HCT116 (cell line): ENCODE results near the gene PKN2. TPM values are rescaled to one million over a fixed set of nuclear protein-coding genes. Genes with fewer than 3 reads are reported as not detected.

Experiments used
- ATAC-seq: fragments of 200-7000 bp; cut with Tn5 transposase; 2 replicates; pipeline ENCODE4 v1.9.1; 2020; ENCODE audit warnings: mild to moderate bottlenecking, moderate library complexity
- BruUV-seq: library from RNA; stranded (reverse); fragments of 400-500 nt; replicated peaks from 2 replicates; lab custom pipeline; 2021; lab: Mats Ljungman, UMichigan
- CTCF ChIA-PET: fragments of 300-600 bp; sonication (Branson Sonifier 250); formaldehyde crosslinking; loops from one replicate; lab custom pipeline; 2021; ENCODE audit warnings: antibody characterized with exemption; lab: Charles Lee
- POLR2A ChIA-PET: fragments of 300-600, 350-600 bp; sonication (Branson Sonifier 250); formaldehyde crosslinking; loops from one replicate; lab custom pipeline; 2021; ENCODE audit warnings: antibody characterized with exemption; lab: Charles Lee
- RAD21 ChIA-PET, 2 experiments: fragments of 300-600 bp; sonication (Branson Sonifier 250); formaldehyde crosslinking; loops; one replicate each; lab custom pipeline; 2023; ENCODE audit warnings: low total read pairs in 2 of 2; ENCODE audit not compliant: uncharacterized antibody in 2 of 2, unreplicated experiment in 2 of 2, low non-redundant PET in 1 of 2; lab: Charles Lee
- DNase-seq: peaks from one replicate; pipeline ENCODE4 v3.0.0-alpha.2; 2010; ENCODE audit warnings: low read depth, low spot score
- H2AFZ ChIP-seq: fragments of 200-600 bp; shearing (Covaris generic), sonication (generic); 2 replicates; pipeline ENCODE4 v1.6.1; 2017; ENCODE audit warnings: low read depth, mixed run types, mixed read lengths, antibody characterized with exemption, low read length; ENCODE audit not compliant: poor library complexity, severe bottlenecking
- H3K27ac ChIP-seq: 2 replicates; pipeline ENCODE4 v1.5.1; 2012; ENCODE audit warnings: low read depth, low read length
- H3K27me3 ChIP-seq: fragments of 200-600 bp; sonication (generic); 2 replicates; pipeline ENCODE4 v1.6.1; 2016; ENCODE audit warnings: mixed run types, low read length, mixed read lengths; ENCODE audit not compliant: insufficient read depth
- H3K36me3 ChIP-seq, 2 experiments: fragments of 200-500 bp in 1 of 2; fragments of 200-600 bp in 1 of 2; sonication (Bioruptor generic) in 1 of 2; sonication (generic) in 1 of 2; 2 replicates each; pipeline versions ENCODE4 v1.5.1 to v1.6.1; 2014 to 2016; ENCODE audit warnings: low read length in 2 of 2, inconsistent platforms in 1 of 2, mixed read lengths in 1 of 2, mixed run types in 1 of 2; ENCODE audit not compliant: insufficient read depth in 2 of 2, control insufficient read depth in 1 of 2
- H3K4me1 ChIP-seq, 2 experiments: fragments of 200-600 bp in 1 of 2; sonication (generic) in 1 of 2; 2 replicates each; pipeline versions ENCODE4 v1.5.1 to v1.6.1; 2012 to 2017; ENCODE audit warnings: low read length in 2 of 2, inconsistent platforms in 1 of 2, mild to moderate bottlenecking in 1 of 2, mixed read lengths in 1 of 2, mixed run types in 1 of 2, moderate library complexity in 1 of 2; ENCODE audit not compliant: insufficient read depth in 2 of 2, control insufficient read depth in 1 of 2
- H3K4me2 ChIP-seq: fragments of 200-600 bp; sonication (generic); 2 replicates; pipeline ENCODE4 v1.6.1; 2017; ENCODE audit warnings: mixed run types, low read length, mixed read lengths
- H3K4me3 ChIP-seq, 2 experiments: fragments of 200-600 bp in 1 of 2; sonication (generic) in 1 of 2; replicated peaks in 1 of 2; 2 replicates each; pipeline ENCODE4 v1.5.1; 2011 to 2016; ENCODE audit warnings: low read length in 2 of 2, control low read depth in 1 of 2, low read depth in 1 of 2, mild to moderate bottlenecking in 1 of 2, mixed read lengths in 1 of 2, mixed run types in 1 of 2
- H3K79me2 ChIP-seq: fragments of 200-600 bp; sonication (generic); 2 replicates; pipeline ENCODE4 v1.6.1; 2017; ENCODE audit warnings: mild to moderate bottlenecking, mixed run types, low read length, moderate library complexity, mixed read lengths; ENCODE audit not compliant: insufficient read depth
- H3K9ac ChIP-seq: fragments of 200-600 bp; sonication (generic); 2 replicates; pipeline ENCODE4 v1.6.1; 2016; ENCODE audit warnings: low read length, mixed read lengths
- H3K9me2 ChIP-seq: fragments of 200-600 bp; sonication (generic), shearing (Covaris generic); 2 replicates; pipeline ENCODE4 v1.6.1; 2017; ENCODE audit warnings: mixed run types, mild to moderate bottlenecking, moderate library complexity; ENCODE audit not compliant: insufficient read depth
- H3K9me3 ChIP-seq, 2 experiments: fragments of 200-500 bp in 1 of 2; fragments of 200-600 bp in 1 of 2; sonication (Bioruptor generic) in 1 of 2; sonication (generic) in 1 of 2; 2 replicates each; pipeline ENCODE4 v1.6.1; 2014 to 2017; ENCODE audit warnings: low read length in 2 of 2, mixed read lengths in 2 of 2, inconsistent platforms in 1 of 2, low read depth in 1 of 2, mild to moderate bottlenecking in 1 of 2, mixed run types in 1 of 2, moderate library complexity in 1 of 2; ENCODE audit not compliant: control insufficient read depth in 1 of 2, insufficient read depth in 1 of 2
- H4K20me1 ChIP-seq: fragments of 200-600 bp; sonication (generic), shearing (Covaris generic); 2 replicates; pipeline ENCODE4 v1.6.1; 2017; ENCODE audit warnings: mixed run types, mild to moderate bottlenecking, moderate library complexity; ENCODE audit not compliant: insufficient read depth
- CEBPB ChIP-seq: IDR thresholded peaks from 2 replicates; pipeline ENCODE4 v1.6.1; 2012; ENCODE audit warnings: low read depth
- EGR1 ChIP-seq: IDR thresholded peaks from 2 replicates; pipeline ENCODE4 v1.6.1; 2012; ENCODE audit warnings: low read depth
- ELF1 ChIP-seq: IDR thresholded peaks from 2 replicates; pipeline ENCODE4 v1.6.1; 2012; ENCODE audit warnings: low read depth, borderline replicate concordance
- EZH2 ChIP-seq: fragments of 200-600 bp; sonication (generic); IDR thresholded peaks from 2 replicates; pipeline ENCODE4 v1.6.1; 2017; ENCODE audit warnings: antibody characterized with exemption, mixed run types
- EZH2phosphoT487 ChIP-seq: fragments of 200-600 bp; IDR thresholded peaks from 2 replicates; pipeline ENCODE4 v1.6.1; 2018; ENCODE audit warnings: antibody characterized with exemption, borderline replicate concordance
- FOSL1 ChIP-seq: IDR thresholded peaks from 2 replicates; pipeline ENCODE4 v1.6.1; 2012; ENCODE audit warnings: low read depth
- JUND ChIP-seq: IDR thresholded peaks from 2 replicates; pipeline ENCODE4 v1.6.1; 2012
- POLR2A ChIP-seq: IDR thresholded peaks from 2 replicates; pipeline ENCODE4 v1.7.0; 2011; ENCODE audit warnings: borderline replicate concordance; ENCODE audit not compliant: insufficient read depth, insufficient read length; ENCODE audit errors: extremely low read depth
- POLR2AphosphoS5 ChIP-seq: IDR thresholded peaks from 2 replicates; pipeline ENCODE4 v1.6.1; 2011; ENCODE audit warnings: mild to moderate bottlenecking, low read depth, low read length, moderate library complexity
- SIN3A ChIP-seq: IDR thresholded peaks from 2 replicates; pipeline ENCODE4 v1.6.1; 2012; ENCODE audit warnings: low read depth
- SP1 ChIP-seq: IDR thresholded peaks from 2 replicates; pipeline ENCODE4 v1.6.1; 2012; ENCODE audit warnings: low read depth
- SRF ChIP-seq: IDR thresholded peaks from 2 replicates; pipeline ENCODE4 v1.6.1; 2012; ENCODE audit warnings: low read depth
- TCF7L2 ChIP-seq: IDR thresholded peaks from 2 replicates; pipeline ENCODE4 v1.7.0; 2011; ENCODE audit warnings: borderline replicate concordance, inconsistent platforms; ENCODE audit not compliant: insufficient read depth, insufficient read length; ENCODE audit errors: extremely low read depth
- YY1 ChIP-seq: IDR thresholded peaks from 2 replicates; pipeline ENCODE4 v1.6.1; 2011; ENCODE audit warnings: low read length, low read depth, moderate library complexity, mild to moderate bottlenecking; ENCODE audit not compliant: insufficient replicate concordance; ENCODE audit errors: extremely low read depth
- ZFX ChIP-seq: fragments of 450-650 bp; IDR thresholded peaks from 2 replicates; pipeline ENCODE4 v1.6.1; 2017
- ZNF274 ChIP-seq: fragments of 200-500 bp; sonication (Bioruptor generic); IDR thresholded peaks from 2 replicates; pipeline ENCODE4 v1.6.1; 2014; ENCODE audit warnings: mild to moderate bottlenecking, low read depth, low read length, inconsistent platforms
- intact Hi-C: fragments of 100-400 bp; cut with micrococcal nuclease; formaldehyde crosslinking; loops from 2 replicates; pipeline ENCODE4 v1.10.0; 2022
- total RNA-seq: library from RNA; stranded (reverse); gene quantifications from one replicate; pipeline ENCODE4 v1.2.1, GENCODE V29; 2021; ENCODE audit not compliant: unreplicated experiment
- TF ChIP-seq, protein P1 (sequence below), 3 experiments: fragments of 200-600 bp in 1 of 3; sonication (generic) in 1 of 3; IDR thresholded peaks in 2 of 3; conservative IDR thresholded peaks in 1 of 3; 2 replicates each; pipeline ENCODE4 v1.5.1; 2012 to 2017; ENCODE audit warnings: low read depth in 2 of 3, low read length in 2 of 3, antibody characterized with exemption in 1 of 3, borderline replicate concordance in 1 of 3, control low read depth in 1 of 3, mild to moderate bottlenecking in 1 of 3, mixed read lengths in 1 of 3, mixed run types in 1 of 3, moderate library complexity in 1 of 3; ENCODE audit not compliant: insufficient read depth in 1 of 3
- TF ChIP-seq, protein P2 (sequence below): IDR thresholded peaks from 2 replicates; pipeline ENCODE4 v1.6.1; 2012
- TF ChIP-seq, protein P3 (sequence below): IDR thresholded peaks from 2 replicates; pipeline ENCODE4 v1.6.1; 2011; ENCODE audit warnings: mild to moderate bottlenecking, low read length, moderate library complexity; ENCODE audit not compliant: insufficient replicate concordance; ENCODE audit errors: extremely low read depth
- TF ChIP-seq, protein P4 (sequence below): IDR thresholded peaks from 2 replicates; pipeline ENCODE4 v1.6.1; 2012; ENCODE audit warnings: low read depth

The PKN2 gene
- total RNA-seq, 1 experiment from 2014 or later = 44.3 TPM

DNA sequence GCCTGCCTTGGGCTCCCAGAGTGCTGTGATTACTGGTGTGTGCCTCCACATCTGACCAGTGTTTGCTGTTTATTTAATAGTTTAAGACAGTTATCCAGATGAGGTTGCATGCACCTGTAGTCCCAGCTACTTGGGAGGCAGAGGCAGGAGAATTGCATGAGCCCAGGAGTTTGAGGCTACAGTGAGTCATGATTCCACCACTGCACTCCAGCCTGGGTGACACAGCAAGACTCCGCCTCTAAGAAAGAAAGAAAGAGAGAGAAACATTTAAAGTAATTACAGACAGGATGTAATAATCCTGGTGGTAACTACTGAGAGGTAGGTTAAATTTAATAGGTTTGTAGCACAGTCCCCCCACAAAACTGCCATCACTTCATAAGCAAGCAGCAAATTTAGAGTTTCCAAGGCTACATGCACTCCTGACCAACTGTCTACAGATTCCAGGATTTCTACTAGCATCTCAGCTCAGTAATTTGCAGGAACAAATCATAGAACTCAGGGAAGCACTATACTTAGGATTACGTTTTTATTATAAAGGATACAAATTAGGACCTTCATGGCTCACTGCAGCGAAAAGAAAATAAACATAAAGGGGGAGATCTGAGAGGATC is 89.6 kb downstream of the PKN2 start:
- CTCF ChIA-PET = no interaction called here
- Histone ChIP-seq H3K4me2 (peak overlapping the region; percentile 72), H3K9me3 (no peaks in the 10 kb centered on the region), H2AFZ (no peak overlapping the region), H3K4me1 (peaks cover 29 to 44% of the 10 kb centered on the region in 2 experiments), H3K79me2 (peaks cover 18% of the 10 kb centered on the region; the same call in 1 of the 2 replicates), H3K27ac (peak overlapping the region; percentile 82), H4K20me1 (no peaks in the 10 kb centered on the region), H3K9me2 (no peaks in the 10 kb centered on the region), H3K4me3 (peak overlapping the region; percentile 10 to 40; a peak in 2 of 4 replicates), H3K27me3 (no peaks in the 10 kb centered on the region), H3K36me3 (0 out of 4 replicates have a peak, but pooled peaks cover 0 to 2% of the 10 kb centered on the region in 2 experiments), H3K9ac (peak overlapping the region; percentile 60)
- RAD21 ChIA-PET = no interaction called here
- intact Hi-C loops = no loop called here
- POLR2A ChIA-PET = interaction anchor here (1.1 kb wide), 1 partner anchor 118 kb away, joined by 4 read pairs; the partner anchor contains the start of gene GTF2B
- DNase-seq (peak; percentile 53), ATAC-seq (peak; percentile 75)
- TSS peak; percentile 85 for BruUV-seq
- TF ChIP-seq EZH2 (no peak), POLR2A (no peak), SIN3A (no peak), TCF7L2 (no peak), ZNF274 (no peak), SP1 (peak; percentile 23; the same call in 1 of the 2 replicates), ZFX (no peak), EGR1 (no peak), EZH2phosphoT487 (no peak), JUND (peak; percentile 56), YY1 (no peak), CEBPB (no peak; the same call in 1 of the 2 replicates), ELF1 (no peak), SRF (no peak), POLR2AphosphoS5 (no peak), FOSL1 (peak; percentile 67)
- TF ChIP-seq, protein P1, sequence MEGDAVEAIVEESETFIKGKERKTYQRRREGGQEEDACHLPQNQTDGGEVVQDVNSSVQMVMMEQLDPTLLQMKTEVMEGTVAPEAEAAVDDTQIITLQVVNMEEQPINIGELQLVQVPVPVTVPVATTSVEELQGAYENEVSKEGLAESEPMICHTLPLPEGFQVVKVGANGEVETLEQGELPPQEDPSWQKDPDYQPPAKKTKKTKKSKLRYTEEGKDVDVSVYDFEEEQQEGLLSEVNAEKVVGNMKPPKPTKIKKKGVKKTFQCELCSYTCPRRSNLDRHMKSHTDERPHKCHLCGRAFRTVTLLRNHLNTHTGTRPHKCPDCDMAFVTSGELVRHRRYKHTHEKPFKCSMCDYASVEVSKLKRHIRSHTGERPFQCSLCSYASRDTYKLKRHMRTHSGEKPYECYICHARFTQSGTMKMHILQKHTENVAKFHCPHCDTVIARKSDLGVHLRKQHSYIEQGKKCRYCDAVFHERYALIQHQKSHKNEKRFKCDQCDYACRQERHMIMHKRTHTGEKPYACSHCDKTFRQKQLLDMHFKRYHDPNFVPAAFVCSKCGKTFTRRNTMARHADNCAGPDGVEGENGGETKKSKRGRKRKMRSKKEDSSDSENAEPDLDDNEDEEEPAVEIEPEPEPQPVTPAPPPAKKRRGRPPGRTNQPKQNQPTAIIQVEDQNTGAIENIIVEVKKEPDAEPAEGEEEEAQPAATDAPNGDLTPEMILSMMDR (IDR thresholded peaks at IDR 0.05 in 2 of 3, conservative IDR thresholded peaks at IDR 0.05 in 1 of 3; ENCODE audit: borderline replicate concordance in 1 of 3, insufficient read depth in 1 of 3, low read depth in 2 of 3, low read length in 2 of 3) = no peak
- TF ChIP-seq, protein P2, sequence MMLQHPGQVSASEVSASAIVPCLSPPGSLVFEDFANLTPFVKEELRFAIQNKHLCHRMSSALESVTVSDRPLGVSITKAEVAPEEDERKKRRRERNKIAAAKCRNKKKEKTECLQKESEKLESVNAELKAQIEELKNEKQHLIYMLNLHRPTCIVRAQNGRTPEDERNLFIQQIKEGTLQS = peak; percentile 30; the same call in 1 of the 2 replicates
- TF ChIP-seq, protein P3, sequence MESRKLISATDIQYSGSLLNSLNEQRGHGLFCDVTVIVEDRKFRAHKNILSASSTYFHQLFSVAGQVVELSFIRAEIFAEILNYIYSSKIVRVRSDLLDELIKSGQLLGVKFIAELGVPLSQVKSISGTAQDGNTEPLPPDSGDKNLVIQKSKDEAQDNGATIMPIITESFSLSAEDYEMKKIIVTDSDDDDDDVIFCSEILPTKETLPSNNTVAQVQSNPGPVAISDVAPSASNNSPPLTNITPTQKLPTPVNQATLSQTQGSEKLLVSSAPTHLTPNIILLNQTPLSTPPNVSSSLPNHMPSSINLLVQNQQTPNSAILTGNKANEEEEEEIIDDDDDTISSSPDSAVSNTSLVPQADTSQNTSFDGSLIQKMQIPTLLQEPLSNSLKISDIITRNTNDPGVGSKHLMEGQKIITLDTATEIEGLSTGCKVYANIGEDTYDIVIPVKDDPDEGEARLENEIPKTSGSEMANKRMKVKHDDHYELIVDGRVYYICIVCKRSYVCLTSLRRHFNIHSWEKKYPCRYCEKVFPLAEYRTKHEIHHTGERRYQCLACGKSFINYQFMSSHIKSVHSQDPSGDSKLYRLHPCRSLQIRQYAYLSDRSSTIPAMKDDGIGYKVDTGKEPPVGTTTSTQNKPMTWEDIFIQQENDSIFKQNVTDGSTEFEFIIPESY = no peak
- TF ChIP-seq, protein P4, sequence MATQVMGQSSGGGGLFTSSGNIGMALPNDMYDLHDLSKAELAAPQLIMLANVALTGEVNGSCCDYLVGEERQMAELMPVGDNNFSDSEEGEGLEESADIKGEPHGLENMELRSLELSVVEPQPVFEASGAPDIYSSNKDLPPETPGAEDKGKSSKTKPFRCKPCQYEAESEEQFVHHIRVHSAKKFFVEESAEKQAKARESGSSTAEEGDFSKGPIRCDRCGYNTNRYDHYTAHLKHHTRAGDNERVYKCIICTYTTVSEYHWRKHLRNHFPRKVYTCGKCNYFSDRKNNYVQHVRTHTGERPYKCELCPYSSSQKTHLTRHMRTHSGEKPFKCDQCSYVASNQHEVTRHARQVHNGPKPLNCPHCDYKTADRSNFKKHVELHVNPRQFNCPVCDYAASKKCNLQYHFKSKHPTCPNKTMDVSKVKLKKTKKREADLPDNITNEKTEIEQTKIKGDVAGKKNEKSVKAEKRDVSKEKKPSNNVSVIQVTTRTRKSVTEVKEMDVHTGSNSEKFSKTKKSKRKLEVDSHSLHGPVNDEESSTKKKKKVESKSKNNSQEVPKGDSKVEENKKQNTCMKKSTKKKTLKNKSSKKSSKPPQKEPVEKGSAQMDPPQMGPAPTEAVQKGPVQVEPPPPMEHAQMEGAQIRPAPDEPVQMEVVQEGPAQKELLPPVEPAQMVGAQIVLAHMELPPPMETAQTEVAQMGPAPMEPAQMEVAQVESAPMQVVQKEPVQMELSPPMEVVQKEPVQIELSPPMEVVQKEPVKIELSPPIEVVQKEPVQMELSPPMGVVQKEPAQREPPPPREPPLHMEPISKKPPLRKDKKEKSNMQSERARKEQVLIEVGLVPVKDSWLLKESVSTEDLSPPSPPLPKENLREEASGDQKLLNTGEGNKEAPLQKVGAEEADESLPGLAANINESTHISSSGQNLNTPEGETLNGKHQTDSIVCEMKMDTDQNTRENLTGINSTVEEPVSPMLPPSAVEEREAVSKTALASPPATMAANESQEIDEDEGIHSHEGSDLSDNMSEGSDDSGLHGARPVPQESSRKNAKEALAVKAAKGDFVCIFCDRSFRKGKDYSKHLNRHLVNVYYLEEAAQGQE = no peak
